ENCODE measurements around the gene ARHGAP15. TPM values are rescaled to one million over a fixed set of nuclear protein-coding genes. Genes with fewer than 3 reads are reported as not detected.

The ARHGAP15 gene
- total RNA-seq, 2 donors from 2014 or later, result 2.2 to 8.8 TPM

- ATAC-seq (no peak), DNase-seq (no peak)
- intact Hi-C loops (cut with DNase I, micrococcal nuclease), result no loop called here
Observed at GRCh38 chr2:143729296-143729814, 600.1 kb downstream of the ARHGAP15 start.

GRCh38 chr2:143730155-143730952, 601.1 kb downstream of the ARHGAP15 start:
- no peak for ATAC-seq
- intact Hi-C loops (cut with DNase I, micrococcal nuclease), result no loop called here
- no peak for DNase-seq

GRCh38 chr2:143730953-143731260, 601.7 kb downstream of the ARHGAP15 start:
- DNase-seq (no peak), ATAC-seq (no peak)
- intact Hi-C loops (cut with DNase I, micrococcal nuclease), result no loop called here

- intact Hi-C loops (cut with DNase I, micrococcal nuclease), result no loop called here
- no peak for ATAC-seq
Observed at GRCh38 chr2:143732076-143732475, 602.9 kb downstream of the ARHGAP15 start.

GRCh38 chr2:143732871-143733270, 603.7 kb downstream of the ARHGAP15 start:
- no peak for DNase-seq
- no peak for ATAC-seq

More at GRCh38 chr2:143732076-143732475, 602.9 kb downstream of the ARHGAP15 start:
- DNase-seq, result no peak

GRCh38 chr2:143734507-143734906, 605.3 kb downstream of the ARHGAP15 start:
- intact Hi-C loops (cut with DNase I, micrococcal nuclease), result no loop called here
- no peak for DNase-seq
- no peak for ATAC-seq

More at GRCh38 chr2:143732871-143733270, 603.7 kb downstream of the ARHGAP15 start:
- intact Hi-C loops (cut with DNase I, micrococcal nuclease), result no loop called here

- ATAC-seq (no peak), DNase-seq (no peak)
- intact Hi-C loops (cut with DNase I, micrococcal nuclease), result no loop called here
Observed at GRCh38 chr2:143736904-143737303, 607.7 kb downstream of the ARHGAP15 start.

GRCh38 chr2:143740431-143740830, 611.2 kb downstream of the ARHGAP15 start:
- ATAC-seq, result no peak
- DNase-seq, result no peak
- intact Hi-C loops (cut with DNase I, micrococcal nuclease), result no loop called here

- intact Hi-C loops (cut with DNase I, micrococcal nuclease), result no loop called here
- ATAC-seq (no peak), DNase-seq (no peak)
Observed at GRCh38 chr2:143741205-143741604, 612.0 kb downstream of the ARHGAP15 start.

- no peak for DNase-seq
- intact Hi-C loops (cut with DNase I, micrococcal nuclease), result no loop called here
- no peak for ATAC-seq
Observed at GRCh38 chr2:143742581-143742980, 613.4 kb downstream of the ARHGAP15 start.

GRCh38 chr2:143744114-143744513, 614.9 kb downstream of the ARHGAP15 start:
- DNase-seq (no peak), ATAC-seq (no peak)
- intact Hi-C loops (cut with DNase I, micrococcal nuclease), result no loop called here

- DNase-seq, result no peak
- intact Hi-C loops (cut with DNase I, micrococcal nuclease), result no loop called here
- ATAC-seq, result no peak
Observed at GRCh38 chr2:143745060-143745459, 615.8 kb downstream of the ARHGAP15 start.

- DNase-seq (no peak), ATAC-seq (no peak)
- intact Hi-C loops (cut with DNase I, micrococcal nuclease), result no loop called here
Observed at GRCh38 chr2:143754742-143755141, 625.5 kb downstream of the ARHGAP15 start.

GRCh38 chr2:143758629-143759330, 629.6 kb downstream of the ARHGAP15 start:
- intact Hi-C loops (cut with DNase I, micrococcal nuclease), result no loop called here
- DNase-seq, result no peak
- no peak for ATAC-seq

GRCh38 chr2:143759455-143759854, 630.2 kb downstream of the ARHGAP15 start:
- DNase-seq (no peak), ATAC-seq (no peak)
- intact Hi-C loops (cut with DNase I, micrococcal nuclease), result no loop called here

GRCh38 chr2:143762176-143762928, 633.1 kb downstream of the ARHGAP15 start:
- DNase-seq (no peak), ATAC-seq (no peak)
- intact Hi-C loops (cut with DNase I, micrococcal nuclease), result no loop called here

- DNase-seq, result no peak
- ATAC-seq, result no peak
- intact Hi-C loops (cut with DNase I, micrococcal nuclease), result no loop called here
Observed at GRCh38 chr2:143764261-143764660, 635.0 kb downstream of the ARHGAP15 start.

- intact Hi-C loops (cut with DNase I, micrococcal nuclease), result no loop called here
- DNase-seq, result no peak
- ATAC-seq, result no peak
Observed at GRCh38 chr2:143764706-143765105, 635.5 kb downstream of the ARHGAP15 start.

GRCh38 chr2:143768991-143769390, 639.8 kb downstream of the ARHGAP15 start:
- ATAC-seq (no peak), DNase-seq (no peak)
- intact Hi-C loops (cut with DNase I, micrococcal nuclease), result no loop called here

GRCh38 chr2:143771939-143772338, 642.7 kb downstream of the ARHGAP15 start:
- ATAC-seq (no peak), DNase-seq (no peak)
- intact Hi-C loops (cut with DNase I, micrococcal nuclease), result no loop called here

All from left colon (tissue), 2 donors.